DOHH2 (cell line): ENCODE measurements around the gene MRPS16.

Source experiments
- CTCF ChIP-seq: fragments of 200-600 bp; sonication (generic); IDR thresholded peaks from one replicate; pipeline ENCODE4 v1.5.1; 2014; ENCODE audit warnings: antibody characterized with exemption, mild to moderate bottlenecking, low read depth, low read length; ENCODE audit not compliant: poor library complexity, severe bottlenecking
- EZH2phosphoT487 ChIP-seq: fragments of 200-600 bp; sonication (generic); IDR thresholded peaks from 2 replicates; pipeline ENCODE4 v1.6.1; 2017; ENCODE audit warnings: borderline replicate concordance, mild to moderate bottlenecking, antibody characterized with exemption, low read length, moderate library complexity, mixed read lengths

- TF ChIP-seq CTCF (no peak), EZH2phosphoT487 (no peak)
Measured at GRCh38 chr10:73248259-73248724, 4.2 kb downstream of the MRPS16 start.
